HG03378 (cell line): Measurements from ENCODE around the gene PPP6R3.

Experiments used
- ATAC-seq: cut with Tn5 transposase; IDR thresholded peaks from one replicate; pipeline ENCODE4 v1.9.1; 2021; ENCODE audit warnings: mild to moderate bottlenecking, moderate library complexity; ENCODE audit not compliant: unreplicated experiment

The PPP6R3 gene, protein sequence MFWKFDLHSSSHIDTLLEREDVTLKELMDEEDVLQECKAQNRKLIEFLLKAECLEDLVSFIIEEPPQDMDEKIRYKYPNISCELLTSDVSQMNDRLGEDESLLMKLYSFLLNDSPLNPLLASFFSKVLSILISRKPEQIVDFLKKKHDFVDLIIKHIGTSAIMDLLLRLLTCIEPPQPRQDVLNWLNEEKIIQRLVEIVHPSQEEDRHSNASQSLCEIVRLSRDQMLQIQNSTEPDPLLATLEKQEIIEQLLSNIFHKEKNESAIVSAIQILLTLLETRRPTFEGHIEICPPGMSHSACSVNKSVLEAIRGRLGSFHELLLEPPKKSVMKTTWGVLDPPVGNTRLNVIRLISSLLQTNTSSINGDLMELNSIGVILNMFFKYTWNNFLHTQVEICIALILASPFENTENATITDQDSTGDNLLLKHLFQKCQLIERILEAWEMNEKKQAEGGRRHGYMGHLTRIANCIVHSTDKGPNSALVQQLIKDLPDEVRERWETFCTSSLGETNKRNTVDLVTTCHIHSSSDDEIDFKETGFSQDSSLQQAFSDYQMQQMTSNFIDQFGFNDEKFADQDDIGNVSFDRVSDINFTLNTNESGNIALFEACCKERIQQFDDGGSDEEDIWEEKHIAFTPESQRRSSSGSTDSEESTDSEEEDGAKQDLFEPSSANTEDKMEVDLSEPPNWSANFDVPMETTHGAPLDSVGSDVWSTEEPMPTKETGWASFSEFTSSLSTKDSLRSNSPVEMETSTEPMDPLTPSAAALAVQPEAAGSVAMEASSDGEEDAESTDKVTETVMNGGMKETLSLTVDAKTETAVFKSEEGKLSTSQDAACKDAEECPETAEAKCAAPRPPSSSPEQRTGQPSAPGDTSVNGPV

DNA sequence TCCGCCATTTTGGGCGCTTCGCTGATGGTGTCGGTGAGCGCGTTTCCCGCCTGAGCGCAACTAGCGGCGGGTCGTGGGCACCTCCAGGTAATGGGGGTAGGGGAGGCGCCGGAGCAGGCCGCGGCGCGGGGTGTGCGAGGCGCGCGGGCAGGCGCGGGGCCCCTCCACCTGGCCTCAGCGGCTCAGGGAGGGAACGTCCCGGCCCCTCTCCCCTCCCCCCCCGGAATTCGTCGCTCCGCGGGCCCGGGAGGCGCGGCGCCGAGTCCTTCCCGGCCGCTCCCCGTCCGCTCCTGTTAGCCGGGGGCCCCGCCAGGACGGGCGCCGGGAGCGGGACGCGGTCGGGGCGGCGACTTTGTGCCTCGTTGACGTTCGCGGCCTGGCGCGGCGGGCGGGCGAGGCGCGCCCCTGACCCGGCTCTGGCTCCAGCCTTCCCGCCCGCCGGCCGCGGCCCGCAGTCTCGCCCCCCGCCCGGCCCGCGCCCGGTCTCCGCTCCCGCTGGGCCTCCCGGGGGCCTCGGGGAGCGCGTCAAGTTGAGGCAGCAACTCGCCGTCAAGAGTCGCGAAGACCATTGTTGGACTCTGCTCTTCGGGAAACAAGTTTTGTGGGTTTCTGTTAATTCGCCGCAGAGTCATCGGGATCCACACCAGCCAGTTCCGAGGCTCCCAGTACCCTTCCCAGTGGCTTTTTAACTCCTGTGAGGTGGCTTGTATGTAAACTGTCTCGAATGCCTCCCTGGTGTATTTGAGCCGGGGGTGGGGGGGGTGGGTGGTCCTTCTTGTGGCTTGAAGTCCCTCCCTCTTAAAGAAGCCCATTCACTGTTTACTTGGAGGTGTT is at the start of gene PPP6R3:
Gene PPP6R3, plus strand, starts transcription at position 12 of the 834 bp plus-strand sequence. CDS start 76,913 bp downstream, outside the sequence.
- ATAC-seq = peak; percentile 19

DNA sequence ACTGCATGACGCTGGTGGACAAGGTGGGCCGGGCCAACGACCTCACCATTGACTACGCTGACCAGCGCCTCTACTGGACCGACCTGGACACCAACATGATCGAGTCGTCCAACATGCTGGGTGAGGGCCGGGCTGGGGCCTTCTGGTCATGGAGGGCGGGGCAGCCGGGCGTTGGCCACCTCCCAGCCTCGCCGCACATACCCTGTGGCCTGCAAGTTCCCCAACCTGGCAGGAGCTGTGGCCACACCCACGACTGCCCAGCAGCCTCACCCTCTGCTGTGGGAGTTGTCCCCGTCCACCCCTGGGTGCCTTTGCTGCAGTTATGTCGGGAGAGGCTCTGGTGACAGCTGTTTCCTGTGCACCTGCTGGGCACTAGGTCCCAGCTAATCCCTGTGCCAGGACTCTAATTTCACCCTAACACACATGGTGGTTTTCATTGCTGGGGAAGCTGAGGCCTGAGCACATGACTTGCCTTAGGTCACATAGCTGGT is 49.0 kb upstream of the PPP6R3 start:
- ATAC-seq = no peak

DNA sequence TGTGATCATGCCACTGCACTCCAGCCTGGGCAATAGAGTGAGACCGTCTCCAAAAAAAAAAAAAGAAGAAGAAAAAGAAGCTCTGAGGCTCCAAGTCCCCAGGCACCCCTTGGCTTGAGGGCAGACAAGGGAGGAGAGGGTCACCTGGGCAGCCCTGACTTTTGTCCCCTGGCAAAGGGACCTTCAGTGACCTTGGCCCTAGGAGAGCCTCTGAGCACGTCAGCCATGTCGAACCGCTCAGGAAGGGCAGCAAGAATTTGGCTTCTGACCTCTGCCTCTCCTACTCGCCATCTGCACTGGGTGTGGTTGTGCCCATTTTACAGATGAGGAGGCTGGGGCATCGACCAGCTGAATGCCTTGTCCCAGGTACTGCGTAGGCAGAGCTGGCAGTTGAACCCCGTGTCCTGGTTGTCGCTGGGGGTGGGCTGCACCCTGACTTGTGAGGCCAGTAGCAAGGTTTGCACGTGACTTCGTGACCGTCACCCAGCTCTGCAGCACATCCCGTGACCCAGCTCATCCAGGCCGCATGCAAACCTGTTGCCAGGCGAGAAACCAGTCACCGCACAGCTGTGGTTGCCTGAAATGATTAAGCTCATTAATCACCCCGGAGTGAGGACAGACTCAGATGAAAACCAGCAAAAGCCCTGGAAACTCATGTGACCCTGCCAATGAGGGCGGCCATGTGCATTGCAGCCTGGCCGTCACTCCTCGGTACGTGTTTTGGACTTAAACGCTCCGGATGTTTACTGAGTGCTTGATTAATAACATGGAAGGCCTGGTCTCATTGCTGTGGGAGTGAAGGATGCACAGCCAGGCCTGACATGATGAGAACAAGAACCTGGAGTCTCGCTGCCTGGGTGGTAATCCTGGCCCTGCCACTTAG is 47.7 kb upstream of the PPP6R3 start:
- ATAC-seq = no peak

DNA sequence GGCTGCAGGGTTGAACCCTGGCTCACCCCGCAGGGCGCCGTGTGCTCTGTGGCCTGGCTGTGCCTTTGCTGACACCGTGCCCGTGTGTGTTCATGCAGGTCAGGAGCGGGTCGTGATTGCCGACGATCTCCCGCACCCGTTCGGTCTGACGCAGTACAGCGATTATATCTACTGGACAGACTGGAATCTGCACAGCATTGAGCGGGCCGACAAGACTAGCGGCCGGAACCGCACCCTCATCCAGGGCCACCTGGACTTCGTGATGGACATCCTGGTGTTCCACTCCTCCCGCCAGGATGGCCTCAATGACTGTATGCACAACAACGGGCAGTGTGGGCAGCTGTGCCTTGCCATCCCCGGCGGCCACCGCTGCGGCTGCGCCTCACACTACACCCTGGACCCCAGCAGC is 47.0 kb upstream of the PPP6R3 start:
- no peak for ATAC-seq

DNA sequence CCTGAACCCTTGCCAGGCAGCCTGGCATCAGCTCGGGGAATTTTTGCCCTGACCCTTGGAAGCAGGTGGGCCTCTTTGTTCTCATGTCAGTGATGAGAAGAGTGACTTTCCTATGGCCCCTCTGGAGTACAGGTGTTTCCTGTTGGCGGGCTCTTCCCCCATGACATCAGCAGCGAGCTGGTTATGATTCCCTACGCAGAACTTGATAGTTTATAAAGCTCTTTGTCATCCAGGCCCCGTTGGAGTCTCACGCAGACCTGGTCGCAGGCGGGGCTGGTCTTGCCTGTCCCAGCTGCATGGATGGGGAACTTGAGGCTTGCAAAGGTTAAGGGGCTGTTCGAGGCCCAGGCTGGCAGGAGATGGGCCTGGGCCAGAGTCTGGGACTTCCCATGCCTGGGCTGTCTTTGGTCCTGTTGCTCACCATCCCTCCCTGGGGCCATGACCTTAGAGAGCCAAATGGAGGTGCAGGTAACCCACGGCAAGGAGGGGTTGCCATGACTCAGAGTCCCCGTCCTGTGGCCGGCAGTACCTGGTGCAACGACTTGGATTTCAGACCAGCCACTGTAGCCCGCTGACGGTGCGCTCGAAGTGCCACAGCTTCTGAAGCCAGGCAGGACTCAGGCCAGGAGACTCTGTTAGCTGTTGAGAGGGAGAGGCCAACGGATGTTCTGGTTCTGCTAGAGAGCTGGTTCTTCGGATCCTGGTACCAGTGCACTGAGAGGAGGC is 45.9 kb upstream of the PPP6R3 start:
- no peak for ATAC-seq

DNA sequence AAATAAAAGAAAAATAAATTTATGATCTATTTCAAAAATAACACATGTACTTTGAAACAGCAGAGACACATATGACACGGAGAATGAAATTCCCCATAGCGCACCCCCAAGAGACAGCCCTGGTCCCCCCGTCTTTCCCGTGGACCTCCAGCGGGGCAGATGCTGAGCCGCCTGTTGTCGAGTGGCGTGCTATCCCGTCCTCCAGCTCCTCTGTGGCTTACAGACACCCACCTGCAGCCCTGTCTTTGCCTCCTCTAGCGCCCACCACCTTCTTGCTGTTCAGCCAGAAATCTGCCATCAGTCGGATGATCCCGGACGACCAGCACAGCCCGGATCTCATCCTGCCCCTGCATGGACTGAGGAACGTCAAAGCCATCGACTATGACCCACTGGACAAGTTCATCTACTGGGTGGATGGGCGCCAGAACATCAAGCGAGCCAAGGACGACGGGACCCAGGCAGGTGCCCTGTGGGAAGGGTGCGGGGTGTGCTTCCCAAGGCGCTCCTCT is 44.4 kb upstream of the PPP6R3 start:
- no peak for ATAC-seq

DNA sequence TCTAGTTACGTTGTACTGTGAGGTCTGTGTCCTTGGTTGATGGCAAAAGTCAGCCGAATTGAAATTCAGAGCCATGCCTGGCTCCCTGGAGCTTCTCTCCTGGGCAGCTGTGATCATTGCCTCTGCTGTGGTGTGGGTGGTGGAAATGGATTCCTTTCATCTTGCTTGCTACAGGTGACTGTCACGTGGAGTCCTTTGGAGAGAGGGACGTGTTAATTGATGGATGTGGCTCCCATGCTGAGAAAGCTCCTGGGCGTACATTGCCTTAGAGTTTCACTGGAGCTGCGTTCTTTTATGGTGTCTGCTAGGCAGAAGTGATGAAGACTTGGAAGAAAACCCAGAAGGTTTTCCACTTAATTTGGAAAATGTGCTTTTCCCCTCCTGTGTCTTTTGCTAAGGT is 41.9 kb upstream of the PPP6R3 start:
- ATAC-seq = no peak

DNA sequence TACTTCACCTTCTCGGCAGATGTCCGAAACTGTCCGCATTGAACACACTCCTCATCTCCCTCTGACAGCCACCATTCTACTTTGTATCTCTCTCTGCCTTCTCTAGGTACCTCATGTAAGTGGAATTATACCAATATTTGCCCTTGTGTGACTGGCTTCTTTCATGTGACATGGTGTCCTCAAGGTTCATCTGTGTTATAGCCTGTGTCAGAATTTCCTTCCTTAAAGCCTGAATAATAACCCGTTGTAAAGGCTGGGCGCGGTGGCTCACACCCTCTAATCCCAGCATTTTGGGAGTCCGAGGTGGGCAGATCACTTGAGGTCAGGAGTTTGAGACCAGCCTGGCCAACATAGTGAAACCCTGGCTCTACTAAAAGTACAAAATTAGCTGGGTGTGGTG is 40.4 kb upstream of the PPP6R3 start:
- no peak for ATAC-seq

DNA sequence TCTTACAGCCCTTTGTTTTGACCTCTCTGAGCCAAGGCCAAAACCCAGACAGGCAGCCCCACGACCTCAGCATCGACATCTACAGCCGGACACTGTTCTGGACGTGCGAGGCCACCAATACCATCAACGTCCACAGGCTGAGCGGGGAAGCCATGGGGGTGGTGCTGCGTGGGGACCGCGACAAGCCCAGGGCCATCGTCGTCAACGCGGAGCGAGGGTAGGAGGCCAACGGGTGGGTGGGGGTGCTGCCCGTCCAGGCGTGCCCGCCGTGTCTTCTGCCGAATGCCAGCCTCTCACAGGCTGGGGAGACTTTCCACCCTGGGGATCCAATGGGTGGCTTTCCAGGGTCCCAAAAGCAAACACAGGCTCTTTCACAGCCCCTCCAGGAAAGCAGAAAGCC is 37.1 kb upstream of the PPP6R3 start:
- no peak for ATAC-seq

DNA sequence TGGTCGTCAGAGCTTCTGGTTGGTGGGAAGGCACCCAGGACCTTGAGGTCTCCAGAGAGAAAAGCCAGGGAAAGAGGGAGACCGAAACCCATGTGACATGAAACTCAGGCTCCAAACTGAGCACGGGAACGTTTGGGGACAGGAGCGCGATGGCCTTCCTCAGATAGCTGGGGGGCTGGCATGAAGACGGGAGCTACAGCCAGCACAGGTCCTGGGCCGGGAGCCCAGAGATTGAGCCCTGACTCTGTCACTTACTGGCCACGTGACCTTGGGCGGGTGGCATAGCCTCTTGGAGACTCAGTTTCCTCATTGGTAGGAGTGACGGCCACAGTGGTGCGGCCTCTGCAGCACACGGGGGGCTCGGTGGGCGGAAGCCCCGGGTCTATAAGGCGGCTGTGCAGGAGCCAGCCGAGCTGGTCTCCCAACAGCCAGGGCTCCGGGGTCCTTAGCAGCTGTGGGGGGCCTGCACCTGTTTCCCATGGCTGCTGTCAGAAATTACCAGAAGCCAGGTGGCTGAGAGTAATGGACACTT is 36.4 kb upstream of the PPP6R3 start:
- ATAC-seq = no peak

DNA sequence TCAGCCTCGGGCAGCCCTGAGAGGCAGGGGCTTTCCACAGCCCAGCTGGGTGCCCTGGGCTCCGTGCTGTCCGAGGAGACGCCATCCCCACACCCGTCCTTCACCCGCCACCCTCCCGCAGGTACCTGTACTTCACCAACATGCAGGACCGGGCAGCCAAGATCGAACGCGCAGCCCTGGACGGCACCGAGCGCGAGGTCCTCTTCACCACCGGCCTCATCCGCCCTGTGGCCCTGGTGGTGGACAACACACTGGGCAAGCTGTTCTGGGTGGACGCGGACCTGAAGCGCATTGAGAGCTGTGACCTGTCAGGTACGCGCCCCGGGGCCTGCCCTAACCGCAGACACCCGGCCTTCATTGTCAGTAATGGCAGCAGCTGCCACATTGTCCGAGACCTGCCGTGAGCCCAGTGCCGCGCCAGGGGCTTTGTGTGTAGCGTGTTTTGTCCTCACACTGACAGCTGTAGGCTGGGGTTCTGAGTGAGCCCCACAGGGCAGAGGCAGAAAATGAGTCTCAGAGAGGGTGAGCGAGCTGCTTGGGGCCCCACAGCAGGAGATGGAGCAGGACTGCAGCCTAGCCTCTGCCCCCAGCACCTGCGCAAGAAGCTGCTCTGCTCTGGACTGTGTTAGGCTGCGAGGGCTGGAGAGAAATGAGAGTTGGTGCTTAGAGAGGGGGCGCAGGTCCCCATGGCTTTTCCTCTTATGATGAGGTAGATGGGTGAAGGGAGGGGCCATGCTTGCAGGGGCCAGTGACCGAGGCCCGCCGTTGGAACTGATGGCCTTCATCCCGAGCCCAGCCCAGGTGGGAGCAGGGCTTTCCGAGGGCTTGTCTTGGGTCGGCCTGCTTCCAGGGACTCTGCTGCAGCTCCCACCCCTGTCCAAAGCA is 35.3 kb upstream of the PPP6R3 start:
- ATAC-seq = no peak

DNA sequence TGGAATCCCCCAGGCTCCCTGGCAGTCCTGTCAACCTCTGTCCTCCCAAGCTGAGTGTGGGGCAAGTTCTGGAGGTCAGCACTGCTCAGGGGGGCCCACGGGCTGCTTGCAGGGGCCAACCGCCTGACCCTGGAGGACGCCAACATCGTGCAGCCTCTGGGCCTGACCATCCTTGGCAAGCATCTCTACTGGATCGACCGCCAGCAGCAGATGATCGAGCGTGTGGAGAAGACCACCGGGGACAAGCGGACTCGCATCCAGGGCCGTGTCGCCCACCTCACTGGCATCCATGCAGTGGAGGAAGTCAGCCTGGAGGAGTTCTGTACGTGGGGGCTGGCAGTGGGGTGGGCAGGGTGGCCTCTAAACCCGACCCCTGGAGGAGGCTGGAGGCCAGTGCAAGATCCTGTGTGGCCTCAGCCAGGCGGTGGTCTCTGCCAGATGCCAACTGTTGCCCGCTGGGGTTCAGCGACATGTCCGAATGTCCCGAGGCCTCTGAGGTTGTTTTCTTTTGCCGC is 34.6 kb upstream of the PPP6R3 start:
- ATAC-seq = no peak

DNA sequence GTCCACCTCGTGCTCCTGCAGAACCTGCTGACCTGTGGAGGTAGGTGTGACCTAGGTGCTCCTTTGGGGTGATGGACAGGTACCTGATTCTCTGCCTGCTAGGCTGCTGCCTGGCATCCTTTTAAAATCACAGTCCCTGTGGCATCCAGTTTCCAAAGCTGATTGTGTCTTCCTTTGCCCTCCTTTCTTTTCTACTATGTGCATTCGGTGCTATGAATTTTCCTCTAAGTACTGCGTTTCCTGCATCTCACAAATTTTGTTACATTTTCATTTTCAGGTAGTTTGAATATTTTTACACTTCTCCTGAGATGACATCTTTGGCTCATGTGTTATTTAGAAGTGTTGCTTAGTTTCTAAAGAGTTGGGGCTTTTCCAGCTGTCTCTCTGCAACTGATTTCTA is 30.9 kb upstream of the PPP6R3 start:
- no peak for ATAC-seq

DNA sequence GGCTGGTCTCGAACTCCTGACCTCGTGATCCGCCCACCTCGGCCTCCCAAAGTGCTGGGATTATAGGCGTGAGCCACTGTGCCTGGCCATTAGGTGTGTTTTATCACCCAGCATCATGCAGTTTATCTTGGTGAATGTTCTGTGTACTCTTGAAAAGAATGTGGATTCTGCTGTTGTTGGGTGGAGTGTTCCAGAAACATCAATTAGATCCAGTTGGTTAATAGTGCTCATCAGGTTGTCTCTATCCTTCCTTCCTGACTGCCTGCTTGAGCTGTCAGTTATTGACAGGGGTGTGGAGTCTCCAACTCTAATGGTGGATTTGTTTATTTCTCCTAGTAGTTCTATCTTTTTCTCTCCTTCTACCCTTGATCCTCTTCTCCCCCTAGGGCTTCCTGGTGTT is 30.2 kb upstream of the PPP6R3 start:
- no peak for ATAC-seq

DNA sequence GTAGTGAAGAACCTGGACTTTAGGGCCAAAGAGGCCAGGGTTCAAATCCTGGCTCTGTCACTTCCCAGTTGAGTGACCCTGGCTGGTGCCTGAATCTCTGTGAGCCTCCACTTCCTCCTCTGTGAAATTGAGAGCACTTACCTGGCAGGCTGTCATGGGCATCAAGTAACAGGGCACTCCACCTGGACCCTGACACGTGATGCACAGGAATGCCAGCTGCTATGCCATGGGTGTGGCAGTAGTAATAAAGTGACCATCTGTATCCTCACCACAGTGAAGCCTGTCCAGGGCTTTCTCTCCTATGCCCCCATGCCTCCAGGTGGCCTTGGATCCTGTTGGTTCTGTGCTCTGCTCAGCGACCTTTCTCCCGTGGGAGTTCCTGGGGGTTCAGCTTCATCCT is 29.8 kb upstream of the PPP6R3 start:
- ATAC-seq = no peak

DNA sequence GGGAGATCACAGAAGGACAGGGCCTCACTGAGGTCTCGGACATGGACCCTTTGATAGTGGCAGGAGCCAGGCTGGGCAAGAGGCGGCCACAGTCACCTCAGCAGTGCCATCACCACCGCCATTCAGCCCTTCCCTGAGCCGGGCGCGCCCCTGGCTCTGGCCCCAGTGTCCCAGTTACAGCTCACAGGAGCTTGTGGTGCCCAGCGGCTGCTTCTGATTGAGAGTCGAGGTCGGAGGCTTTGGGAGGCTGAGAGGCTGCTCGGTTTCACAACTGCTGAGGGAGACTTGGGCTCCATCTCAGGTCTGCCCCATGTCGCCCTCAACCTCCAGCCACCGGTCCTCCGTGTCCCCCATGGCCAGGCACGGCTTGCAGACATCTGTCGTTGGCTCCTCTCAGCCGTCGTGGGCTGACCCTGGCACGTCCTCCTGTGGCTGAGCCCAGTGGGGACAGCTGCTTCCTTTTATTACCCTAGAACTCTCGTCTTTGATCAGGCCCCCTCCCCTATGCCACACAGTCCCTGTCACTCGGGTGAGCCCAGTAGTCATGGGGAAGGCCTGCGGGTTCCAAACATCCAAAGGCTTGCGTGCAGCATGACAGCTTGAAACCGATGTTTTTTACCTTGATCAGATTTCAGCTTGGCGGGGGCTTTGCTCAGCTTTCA is 28.4 kb upstream of the PPP6R3 start:
- ATAC-seq = no peak

DNA sequence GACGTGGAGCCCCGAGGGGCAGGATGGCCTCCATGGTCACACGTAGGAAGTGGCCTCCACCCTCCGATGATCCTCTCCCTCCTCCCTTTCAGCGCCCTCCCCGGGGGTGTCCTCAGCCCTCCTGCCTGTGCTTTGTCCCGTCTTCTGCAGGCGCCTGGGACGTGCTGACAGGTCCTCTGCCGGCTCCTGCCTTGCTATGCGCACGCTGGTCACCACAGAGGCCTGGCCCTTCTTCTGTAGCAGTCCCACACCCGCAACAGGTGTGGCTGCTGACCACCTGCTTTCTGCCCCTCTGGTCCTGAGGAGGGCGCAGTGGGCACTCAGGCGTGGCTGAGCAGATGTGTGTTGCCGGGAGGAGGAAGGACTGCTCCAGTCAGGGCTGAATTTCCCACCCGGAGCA is 27.7 kb upstream of the PPP6R3 start:
- ATAC-seq = no peak
